A172 (cell line): Measurements from ENCODE around the gene VWA3A. TPM values are rescaled to one million over a fixed set of nuclear protein-coding genes. Genes with fewer than 3 reads are reported as not detected.
A peak's percentile ranks its signal among the peaks of the same experiment; 100 is the strongest.
"Not testable (repeated sequence)": the region's sequence is repeated elsewhere in the genome, so short reads cannot be mapped to it uniquely, and the experiment has no call there.

Experiments
- DNase-seq: peaks from one replicate; pipeline ENCODE4 v3.0.0-alpha.2; 2015; ENCODE audit warnings: low spot score
- total RNA-seq: library from RNA; depleted of rRNA; stranded (reverse); fragments of >200 nt; shearing (Covaris generic); gene quantifications from 2 replicates; pipeline ENCODE4 v1.2.3, GENCODE V29; 2014

The VWA3A gene
- total RNA-seq, 1 experiment from 2014 or later: not detected

- DNase-seq: no peak
These were observed 91.7 kb downstream of the VWA3A start for GRCh38 chr16:22183901-22184614.

GRCh38 chr16:22184615-22184968, 92.3 kb downstream of the VWA3A start:
- no peak for DNase-seq

GRCh38 chr16:22186517-22186916, 94.2 kb downstream of the VWA3A start:
- no peak for DNase-seq

GRCh38 chr16:22188267-22188594, 95.9 kb downstream of the VWA3A start:
- no peak for DNase-seq

GRCh38 chr16:22188595-22189442, 96.5 kb downstream of the VWA3A start:
- peak; percentile 96 for DNase-seq

GRCh38 chr16:22189473-22190080, 97.2 kb downstream of the VWA3A start:
- DNase-seq: no peak

- DNase-seq: peak; percentile 97
These were observed 97.9 kb downstream of the VWA3A start for GRCh38 chr16:22190081-22190775.

- DNase-seq: peak; percentile 96
These were observed 98.6 kb downstream of the VWA3A start for GRCh38 chr16:22190776-22191531.

GRCh38 chr16:22191532-22192260, 99.4 kb downstream of the VWA3A start:
- no peak for DNase-seq

- no peak for DNase-seq
These were observed 100.1 kb downstream of the VWA3A start for GRCh38 chr16:22192261-22193062.

GRCh38 chr16:22193063-22193411, 100.7 kb downstream of the VWA3A start:
- DNase-seq: no peak

- no peak for DNase-seq
These were observed 102.5 kb downstream of the VWA3A start for GRCh38 chr16:22194707-22195444.

- no peak for DNase-seq
These were observed 103.0 kb downstream of the VWA3A start for GRCh38 chr16:22195445-22195694.

- DNase-seq: peak; percentile 92
These were observed 103.6 kb downstream of the VWA3A start for GRCh38 chr16:22195695-22196558.

GRCh38 chr16:22196559-22197168, 104.3 kb downstream of the VWA3A start:
- DNase-seq: not testable (repeated sequence)

- DNase-seq: peak; percentile 44
These were observed 106.4 kb downstream of the VWA3A start for GRCh38 chr16:22198547-22199293.

- no peak for DNase-seq
These were observed 109.9 kb downstream of the VWA3A start for GRCh38 chr16:22202261-22202637.

GRCh38 chr16:22203091-22203490, 110.8 kb downstream of the VWA3A start:
- DNase-seq: no peak
